HepG2 (cell line): ENCODE results near the gene KLHL7. TPM values are rescaled to one million over a fixed set of nuclear protein-coding genes. Genes with fewer than 3 reads are reported as not detected.

Experiments
- ATAC-seq: fragments of 200-7000 bp; cut with Tn5 transposase; 3 replicates; pipeline ENCODE4 v1.9.1; 2020; ENCODE audit warnings: mild to moderate bottlenecking, moderate library complexity
- BruUV-seq: library from RNA; stranded (reverse); fragments of 400-500 nt; replicated peaks from 2 replicates; lab custom pipeline; 2021; lab: Mats Ljungman, UMichigan
- CTCF ChIA-PET: fragments of 300-600 bp; formaldehyde crosslinking; extraction: SDS; loops from one replicate; lab custom pipeline; 2021; ENCODE audit warnings: low total read pairs, inconsistent platforms, low intra/inter-chr PET ratio; lab: Yijun Ruan, JAX
- POLR2A ChIA-PET: fragments of 350-600 bp; sonication (Branson Sonifier 250); formaldehyde crosslinking; loops from one replicate; lab custom pipeline; 2020; ENCODE audit warnings: antibody characterized with exemption, inconsistent platforms; lab: Yijun Ruan, JAX
- DNase-seq: peaks from one replicate; pipeline ENCODE4 v3.0.0-alpha.2; 2015; ENCODE audit warnings: low spot score
- FAIRE-seq: peaks from 3 replicates; lab custom pipeline; 2011; peaks lifted over from hg19 to GRCh38; lab: Jason Lieb, UNC
- H2AFZ ChIP-seq: one replicate; pipeline ENCODE4 v1.6.1; 2011; ENCODE audit warnings: low read length, inconsistent platforms
- H3K27ac ChIP-seq: fragments of 300-600 bp; 3 replicates; pipeline ENCODE4 v1.8.0; 2011; ENCODE audit warnings: mixed run types, mild to moderate bottlenecking, mixed read lengths, low read length, inconsistent platforms; ENCODE audit not compliant: insufficient read depth; ENCODE audit errors: extremely low read length
- H3K27me3 ChIP-seq, 2 experiments: fragments of 200-600 bp in 1 of 2; 2 replicates in 1 of 2; 3 replicates in 1 of 2; pipeline versions ENCODE4 v1.6.0 to v1.8.0; 2011; ENCODE audit warnings: low read length in 2 of 2, mild to moderate bottlenecking in 2 of 2, moderate library complexity in 2 of 2, inconsistent platforms in 1 of 2; ENCODE audit not compliant: insufficient read depth in 2 of 2, control insufficient read depth in 1 of 2
- H3K36me3 ChIP-seq, 2 experiments: fragments of 200-600 bp in 1 of 2; replicated peaks in 1 of 2; 2 replicates in 1 of 2; 3 replicates in 1 of 2; pipeline versions ENCODE4 v1.5.1 to v1.8.0; 2011; ENCODE audit warnings: low read length in 2 of 2, inconsistent platforms in 1 of 2; ENCODE audit not compliant: insufficient read depth in 2 of 2, control insufficient read depth in 1 of 2
- H3K4me1 ChIP-seq: 2 replicates; pipeline ENCODE4 v1.5.1; 2012; ENCODE audit warnings: low read length, inconsistent platforms; ENCODE audit not compliant: insufficient read depth
- H3K4me2 ChIP-seq: 2 replicates; pipeline ENCODE4 v1.6.0; 2011; ENCODE audit warnings: low read depth, low read length, inconsistent platforms
- H3K4me3 ChIP-seq, 3 experiments: fragments of 200-600 bp in 1 of 3; sonication (generic), shearing (Covaris generic) in 1 of 3; replicated peaks in 1 of 3; 2 replicates each; pipeline ENCODE4 v1.5.1; 2011 to 2016; ENCODE audit warnings: low read length in 3 of 3, inconsistent platforms in 2 of 3, low read depth in 2 of 3, mild to moderate bottlenecking in 2 of 3, control low read depth in 1 of 3, mixed read lengths in 1 of 3; ENCODE audit not compliant: insufficient read depth in 1 of 3
- H3K79me2 ChIP-seq: one replicate; pipeline ENCODE4 v1.6.1; 2011; ENCODE audit warnings: low read length, inconsistent platforms; ENCODE audit not compliant: insufficient read depth
- H3K9ac ChIP-seq: 2 replicates; pipeline ENCODE4 v1.6.0; 2011; ENCODE audit warnings: mild to moderate bottlenecking, low read depth, low read length, inconsistent platforms; ENCODE audit not compliant: insufficient read depth
- H3K9me3 ChIP-seq: 2 replicates; pipeline ENCODE4 v1.5.1; 2012; ENCODE audit warnings: mild to moderate bottlenecking, low read length
- H4K20me1 ChIP-seq: 2 replicates; pipeline ENCODE4 v1.6.0; 2011; ENCODE audit warnings: inconsistent platforms, mild to moderate bottlenecking, low read length, moderate library complexity; ENCODE audit not compliant: insufficient read depth
- MEIS1 ChIP-seq: sonication (generic); formaldehyde crosslinking; IDR thresholded peaks from 2 replicates; pipeline ENCODE4 v1.9.0; 2021; ENCODE audit warnings: mild to moderate bottlenecking, missing genetic modification reagents, moderate library complexity, borderline replicate concordance
- PTBP1 ChIP-seq: fragments of 200-400 bp; formaldehyde crosslinking; IDR thresholded peaks from 2 replicates; pipeline ENCODE4 v1.6.1; 2018; ENCODE audit warnings: low read length, low read depth; ENCODE audit not compliant: poor library complexity, severe bottlenecking
- RFXAP ChIP-seq: sonication (generic); formaldehyde crosslinking; IDR thresholded peaks from 2 replicates; pipeline ENCODE4 v1.4.0; 2020; ENCODE audit warnings: missing genetic modification reagents, borderline replicate concordance
- TBP ChIP-seq: sonication (generic); formaldehyde crosslinking; IDR thresholded peaks from 2 replicates; pipeline ENCODE4 v1.5.0; 2020; ENCODE audit warnings: missing genetic modification reagents
- TBX3 ChIP-seq: fragments of 450-650 bp; IDR thresholded peaks from 2 replicates; pipeline ENCODE4 v1.6.1; 2017; ENCODE audit warnings: antibody characterized with exemption, mild to moderate bottlenecking, inconsistent platforms, borderline replicate concordance
- TEAD2 ChIP-seq: sonication (generic); formaldehyde crosslinking; IDR thresholded peaks from 2 replicates; pipeline ENCODE4 v1.9.0; 2021; ENCODE audit warnings: missing genetic modification reagents
- XRCC5 ChIP-seq: fragments of 200-400 bp; formaldehyde crosslinking; optimal IDR thresholded peaks from 2 replicates; pipeline ENCODE3; 2017; ENCODE audit warnings: mild to moderate bottlenecking, low read length
- ZFP41 ChIP-seq: sonication (generic); formaldehyde crosslinking; IDR thresholded peaks from 2 replicates; pipeline ENCODE4 v1.4.0; 2020; ENCODE audit warnings: mild to moderate bottlenecking, missing genetic modification reagents, borderline replicate concordance
- ZNF367 ChIP-seq: sonication (generic); formaldehyde crosslinking; IDR thresholded peaks from 2 replicates; pipeline ENCODE4 v1.4.0; 2020; ENCODE audit warnings: missing genetic modification reagents, borderline replicate concordance
- ZNF746 ChIP-seq: sonication (generic); formaldehyde crosslinking; IDR thresholded peaks from 2 replicates; pipeline ENCODE4 v1.8.0; 2022; ENCODE audit warnings: mild to moderate bottlenecking, missing genetic modification reagents
- ZNF792 ChIP-seq: IDR thresholded peaks from 2 replicates; pipeline ENCODE4 v1.6.1; 2016
- ZSCAN21 ChIP-seq: sonication (generic); formaldehyde crosslinking; IDR thresholded peaks from 2 replicates; pipeline ENCODE4 v1.8.0; 2022; ENCODE audit warnings: mild to moderate bottlenecking, missing genetic modification reagents, moderate library complexity, borderline replicate concordance
- WGBS: methylation state at CpG from one replicate; pipeline ENCODE4 v1.1.6; 2017; ENCODE audit warnings: low lambda C conversion rate; 5-methylcytosine and 5-hydroxymethylcytosine counted together
- in situ Hi-C: cut with HindIII; loops from 2 replicates; pipeline ENCODE4 v1.10.0; 2017; ENCODE audit warnings: low pct_unique_long_range_greater_than_20kb; ENCODE audit not compliant: extremely low pct_ligation_motif_present
- intact Hi-C: fragments of 100-400 bp; cut with micrococcal nuclease; formaldehyde crosslinking; loops from one replicate; pipeline ENCODE4 v1.10.0; 2022; ENCODE audit not compliant: unreplicated experiment
- polyA plus RNA-seq, 8 experiments: library from polyadenylated mRNA; depleted of rRNA in 3 of 8; stranded (reverse) in 7 of 8; unstranded in 1 of 8; fragments of >200 nt; fragmentation: Illumina TruSeq in 4 of 8; extraction: Trizol in 4 of 8; gene quantifications; 2 replicates each; pipeline versions ENCODE4 v1.2.1 to v1.2.3, GENCODE V29; 2011 to 2016; ENCODE audit warnings: low read depth in 4 of 8, missing spikeins in 1 of 8, mixed read lengths in 1 of 8; ENCODE audit not compliant: insufficient read depth in 1 of 8
- total RNA-seq, 5 experiments: library from RNA; depleted of rRNA; stranded (reverse); fragments of >200 nt; fragmentation: Illumina TruSeq; extraction: Trizol; gene quantifications; 2 replicates each; pipeline ENCODE4 v1.2.3, GENCODE V29; 2016; ENCODE audit warnings: low read depth in 1 of 5
- TF ChIP-seq, protein P1 (sequence below): sonication (generic); formaldehyde crosslinking; IDR thresholded peaks from 2 replicates; pipeline ENCODE4 v1.5.1; 2020; ENCODE audit warnings: missing genetic modification reagents, mild to moderate bottlenecking, borderline replicate concordance
- TF ChIP-seq, protein P2 (sequence below): IDR thresholded peaks from 2 replicates; pipeline ENCODE4 v1.6.1; 2016; ENCODE audit warnings: mild to moderate bottlenecking
- TF ChIP-seq, protein P3 (sequence below): sonication (generic); formaldehyde crosslinking; IDR thresholded peaks from 2 replicates; pipeline ENCODE4 v1.8.0; 2023; ENCODE audit warnings: mild to moderate bottlenecking, missing genetic modification reagents

KLHL7 gene
- total and polyA plus RNA-seq, 2 of the 13 experiments (the other 11 are each of a cell fraction or from before 2014, with no cell fraction given): 16.2 to 34.4 TPM

DNA sequence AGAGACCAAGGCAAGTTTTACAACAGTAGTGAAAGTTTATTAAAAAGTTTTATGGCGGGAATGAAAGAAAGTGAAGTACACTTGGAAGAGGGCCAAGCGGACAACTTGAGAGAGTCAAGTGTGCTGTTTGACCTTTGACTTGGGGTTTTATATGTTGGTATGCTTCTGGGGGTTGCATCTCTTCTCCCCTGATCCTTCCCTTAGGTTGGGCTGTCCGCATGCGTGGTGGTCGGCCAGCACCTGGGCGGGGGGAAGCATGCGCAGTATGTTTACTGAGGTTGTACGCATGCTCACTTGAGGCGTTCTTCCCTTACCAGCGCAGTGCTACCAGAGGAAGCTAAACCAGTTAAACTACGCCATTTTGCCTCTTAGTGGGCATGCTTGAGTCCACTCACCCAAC is 108.2 kb downstream of the KLHL7 start:
- ATAC-seq: no peak
- H3K9me3 ChIP-seq: no peaks in the 10 kb centered on the region
- H3K4me1 ChIP-seq: peaks cover 15% of the 10 kb centered on the region; the same call in 1 of the 2 replicates
- in situ Hi-C loops: no loop called here
- H4K20me1 ChIP-seq: no peaks in the 10 kb centered on the region
- no peaks in the 10 kb centered on the region for H3K36me3 ChIP-seq
- ChIA-PET POLR2A (no interaction called here), CTCF (no interaction called here)
- no TSS peak for BruUV-seq
- H3K4me2 ChIP-seq: no peak overlapping the region
- 0 out of 5 replicates have a peak, but pooled peaks cover 0 to 5% of the 10 kb centered on the region in 2 experiments for H3K27me3 ChIP-seq
- H3K79me2 ChIP-seq: no peaks in the 10 kb centered on the region
- WGBS: 90% methylated on average over 10 of the region's 11 CpGs
- H2AFZ ChIP-seq: no peak overlapping the region
- TF ChIP-seq ZFP41 (no peak), ZNF367 (no peak), MEIS1 (CRISPR knock-in tag) (no peak), TBP (CRISPR knock-in tag) (no peak), XRCC5 (no peak), RFXAP (CRISPR knock-in tag) (no peak)
- TF ChIP-seq, all 625 proteins: peak for 0
- intact Hi-C loops: no loop called here
- Histone ChIP-seq H3K4me3 (no peak overlapping the region), H3K9ac (no peak overlapping the region), H3K27ac (no peak overlapping the region)
- DNase-seq (no peak), FAIRE-seq (no peak)

DNA sequence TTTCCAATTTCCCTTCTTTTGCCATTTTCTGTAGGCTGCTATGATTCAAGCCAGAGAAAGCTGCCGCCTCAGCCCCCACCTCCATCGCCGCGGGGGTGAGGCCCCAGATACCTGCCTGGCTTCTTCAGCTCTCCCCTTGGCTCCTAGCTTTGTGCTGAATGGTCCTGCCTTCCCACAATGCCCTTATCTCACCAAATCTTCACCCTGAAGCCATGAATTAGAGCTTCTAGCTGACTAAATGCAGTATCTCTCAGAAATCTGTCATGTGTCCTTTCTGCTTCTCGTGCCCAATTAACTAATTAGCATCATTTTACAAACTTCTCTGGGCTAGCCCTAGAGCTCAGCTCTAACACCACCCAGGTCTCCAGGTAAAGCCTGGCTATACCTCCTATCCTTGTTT is 108.8 kb downstream of the KLHL7 start:
- no peaks in the 10 kb centered on the region for H3K36me3 ChIP-seq
- FAIRE-seq (no peak), DNase-seq (no peak), ATAC-seq (no peak)
- H4K20me1 ChIP-seq: no peaks in the 10 kb centered on the region
- 5% methylated on average over 5 of the region's 5 CpGs for WGBS
- no peak overlapping the region for H2AFZ ChIP-seq
- no peaks in the 10 kb centered on the region for H3K79me2 ChIP-seq
- 0 out of 5 replicates have a peak, but pooled peaks cover 0 to 5% of the 10 kb centered on the region in 2 experiments for H3K27me3 ChIP-seq
- no peak overlapping the region for H3K9ac ChIP-seq
- H3K4me2 ChIP-seq: no peak overlapping the region
- no peak overlapping the region for H3K27ac ChIP-seq
- ChIA-PET POLR2A (no interaction called here), CTCF (no interaction called here)
- in situ Hi-C loops (no loop called here), intact Hi-C loops (no loop called here)
- H3K4me1 ChIP-seq: peaks cover 15% of the 10 kb centered on the region; the same call in 1 of the 2 replicates
- H3K9me3 ChIP-seq: no peaks in the 10 kb centered on the region
- BruUV-seq: no TSS peak
- H3K4me3 ChIP-seq: no peak overlapping the region
- TF ChIP-seq, protein P1, sequence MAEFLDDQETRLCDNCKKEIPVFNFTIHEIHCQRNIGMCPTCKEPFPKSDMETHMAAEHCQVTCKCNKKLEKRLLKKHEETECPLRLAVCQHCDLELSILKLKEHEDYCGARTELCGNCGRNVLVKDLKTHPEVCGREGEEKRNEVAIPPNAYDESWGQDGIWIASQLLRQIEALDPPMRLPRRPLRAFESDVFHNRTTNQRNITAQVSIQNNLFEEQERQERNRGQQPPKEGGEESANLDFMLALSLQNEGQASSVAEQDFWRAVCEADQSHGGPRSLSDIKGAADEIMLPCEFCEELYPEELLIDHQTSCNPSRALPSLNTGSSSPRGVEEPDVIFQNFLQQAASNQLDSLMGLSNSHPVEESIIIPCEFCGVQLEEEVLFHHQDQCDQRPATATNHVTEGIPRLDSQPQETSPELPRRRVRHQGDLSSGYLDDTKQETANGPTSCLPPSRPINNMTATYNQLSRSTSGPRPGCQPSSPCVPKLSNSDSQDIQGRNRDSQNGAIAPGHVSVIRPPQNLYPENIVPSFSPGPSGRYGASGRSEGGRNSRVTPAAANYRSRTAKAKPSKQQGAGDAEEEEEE (CRISPR knock-in tag): no peak
- TF ChIP-seq TBX3 (no peak), ZNF792 (no peak), PTBP1 (no peak), ZNF746 (CRISPR knock-in tag) (no peak), TEAD2 (CRISPR knock-in tag) (no peak), ZSCAN21 (CRISPR knock-in tag) (no peak)
- TF ChIP-seq, protein P2, sequence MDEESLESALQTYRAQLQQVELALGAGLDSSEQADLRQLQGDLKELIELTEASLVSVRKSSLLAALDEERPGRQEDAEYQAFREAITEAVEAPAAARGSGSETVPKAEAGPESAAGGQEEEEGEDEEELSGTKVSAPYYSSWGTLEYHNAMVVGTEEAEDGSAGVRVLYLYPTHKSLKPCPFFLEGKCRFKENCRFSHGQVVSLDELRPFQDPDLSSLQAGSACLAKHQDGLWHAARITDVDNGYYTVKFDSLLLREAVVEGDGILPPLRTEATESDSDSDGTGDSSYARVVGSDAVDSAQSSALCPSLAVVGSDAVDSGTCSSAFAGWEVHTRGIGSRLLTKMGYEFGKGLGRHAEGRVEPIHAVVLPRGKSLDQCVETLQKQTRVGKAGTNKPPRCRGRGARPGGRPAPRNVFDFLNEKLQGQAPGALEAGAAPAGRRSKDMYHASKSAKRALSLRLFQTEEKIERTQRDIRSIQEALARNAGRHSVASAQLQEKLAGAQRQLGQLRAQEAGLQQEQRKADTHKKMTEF (CRISPR knock-in tag): no peak
- TF ChIP-seq, protein P3, sequence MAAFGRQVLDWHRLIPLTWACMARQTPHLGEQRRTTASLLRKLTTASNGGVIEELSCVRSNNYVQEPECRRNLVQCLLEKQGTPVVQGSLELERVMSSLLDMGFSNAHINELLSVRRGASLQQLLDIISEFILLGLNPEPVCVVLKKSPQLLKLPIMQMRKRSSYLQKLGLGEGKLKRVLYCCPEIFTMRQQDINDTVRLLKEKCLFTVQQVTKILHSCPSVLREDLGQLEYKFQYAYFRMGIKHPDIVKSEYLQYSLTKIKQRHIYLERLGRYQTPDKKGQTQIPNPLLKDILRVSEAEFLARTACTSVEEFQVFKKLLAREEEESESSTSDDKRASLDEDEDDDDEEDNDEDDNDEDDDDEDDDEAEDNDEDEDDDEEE (CRISPR knock-in tag): no peak
